ENCODE data around the gene GSX2. TPM values are rescaled to one million over a fixed set of nuclear protein-coding genes. Genes with fewer than 3 reads are reported as not detected.
"Not testable (repeated sequence)": the region's sequence is repeated elsewhere in the genome, so short reads cannot be mapped to it uniquely, and the experiment has no call there.

GSX2 gene
- polyA plus RNA-seq, 1 of the 3 experiments (the other 2 are of a cell fraction) = 0.02 TPM

- no peak for DNase-seq
- no peaks in the 10 kb centered on the region for H3K27me3 ChIP-seq (ENCODE audit: insufficient read depth)
- CTCF ChIA-PET = interaction anchor here (0.5 to 1.2 kb wide), 2 partner anchors 33 to 1780 kb away, joined by 3 read pairs; no protein-coding TSS in a partner anchor
Measured at GRCh38 chr4:54110019-54110416, 10.1 kb downstream of the GSX2 start.

GRCh38 chr4:54113206-54113605 lies 13.2 kb downstream of the GSX2 start:
- POLR2A ChIA-PET; H2AFZ ChIP-seq (ENCODE audit: low read depth); H3K4me3 ChIP-seq (ENCODE audit: low read depth in 2 of 2, low read length in 1 of 2); H3K36me3 ChIP-seq (replicated peaks in 1 of 2; ENCODE audit: control insufficient read depth in 1 of 2, insufficient read depth in 2 of 2, low read length in 1 of 2); H3F3A ChIP-seq (replicated peaks; ENCODE audit: insufficient read depth); H3K27me3 ChIP-seq (ENCODE audit: insufficient read depth); H3K9me3 ChIP-seq; H3K4me2 ChIP-seq; CTCF ChIA-PET; H3K9ac ChIP-seq; DNase-seq; H3K27ac ChIP-seq (ENCODE audit: low read depth in 2 of 2, low read length in 1 of 2); H3K4me1 ChIP-seq (ENCODE audit: control insufficient read depth in 1 of 2, insufficient read depth in 2 of 2, low read depth in 1 of 2, low read length in 1 of 2); H3K9me2 ChIP-seq; H4K20me1 ChIP-seq (ENCODE audit: insufficient read depth); H3K79me2 ChIP-seq (ENCODE audit: insufficient read depth): not testable (repeated sequence)
- WGBS (ENCODE audit: low lambda C conversion rate) = 100% methylated on average over 1 of the region's 1 CpG

More at GRCh38 chr4:54110019-54110416, 10.1 kb downstream of the GSX2 start:
- Histone ChIP-seq H3K4me3 (ENCODE audit: low read depth in 2 of 2, low read length in 1 of 2) (no peak overlapping the region), H3K4me1 (ENCODE audit: control insufficient read depth in 1 of 2, insufficient read depth in 2 of 2, low read depth in 1 of 2, low read length in 1 of 2) (no peaks in the 10 kb centered on the region), H3K9ac (no peak overlapping the region), H3K36me3 (replicated peaks in 1 of 2; ENCODE audit: control insufficient read depth in 1 of 2, insufficient read depth in 2 of 2, low read length in 1 of 2) (no peaks in the 10 kb centered on the region), H3F3A (replicated peaks; ENCODE audit: insufficient read depth) (no peaks in the 10 kb centered on the region), H4K20me1 (ENCODE audit: insufficient read depth) (no peaks in the 10 kb centered on the region), H3K27ac (ENCODE audit: low read depth in 2 of 2, low read length in 1 of 2) (no peak overlapping the region), H3K79me2 (ENCODE audit: insufficient read depth) (no peaks in the 10 kb centered on the region), H2AFZ (ENCODE audit: low read depth) (no peak overlapping the region), H3K4me2 (no peak overlapping the region), H3K9me2 (no peaks in the 10 kb centered on the region), H3K9me3 (no peaks in the 10 kb centered on the region)
- 80% methylated on average over 10 of the region's 10 CpGs for WGBS (ENCODE audit: low lambda C conversion rate)
- TF ChIP-seq RCOR1 (IDR thresholded peaks at IDR 0.05; ENCODE audit: low read length) = no peak
- TF ChIP-seq RFX5 (IDR thresholded peaks at IDR 0.05; ENCODE audit: low read length) = no peak
- TF ChIP-seq FOSL2 (IDR thresholded peaks at IDR 0.05; ENCODE audit: borderline replicate concordance, low read depth) = no peak
- no peak for TF ChIP-seq IRF3 (IDR thresholded peaks at IDR 0.05; ENCODE audit: low read depth, low read length)
- POLR2A ChIA-PET = no interaction called here

- POLR2A ChIA-PET; DNase-seq; H3K4me3 ChIP-seq (ENCODE audit: low read depth in 2 of 2, low read length in 1 of 2); H3K9me2 ChIP-seq; H3K27ac ChIP-seq (ENCODE audit: low read depth in 2 of 2, low read length in 1 of 2); H3K9me3 ChIP-seq; H3K79me2 ChIP-seq (ENCODE audit: insufficient read depth); H2AFZ ChIP-seq (ENCODE audit: low read depth); H3K4me2 ChIP-seq; H3K36me3 ChIP-seq (replicated peaks in 1 of 2; ENCODE audit: control insufficient read depth in 1 of 2, insufficient read depth in 2 of 2, low read length in 1 of 2); H3K4me1 ChIP-seq (ENCODE audit: control insufficient read depth in 1 of 2, insufficient read depth in 2 of 2, low read depth in 1 of 2, low read length in 1 of 2); CTCF ChIA-PET; H3K27me3 ChIP-seq (ENCODE audit: insufficient read depth); H3F3A ChIP-seq (replicated peaks; ENCODE audit: insufficient read depth); H3K9ac ChIP-seq; H4K20me1 ChIP-seq (ENCODE audit: insufficient read depth): not testable (repeated sequence)
- WGBS (ENCODE audit: low lambda C conversion rate) = 93% methylated on average over 6 of the region's 6 CpGs
Measured at GRCh38 chr4:54116246-54116645, 16.3 kb downstream of the GSX2 start.
